Ovary (tissue), 9 donors: Measurements from ENCODE around the gene ANKS1B. TPM values are rescaled to one million over a fixed set of nuclear protein-coding genes. Genes with fewer than 3 reads are reported as not detected.

Experiments
- DNase-seq, 5 donors: peaks; one replicate each; pipeline ENCODE4 v3.0.0-alpha.2; 2019 to 2020
- H3K27ac ChIP-seq, 2 donors: fragments of 200-600 bp; one replicate each; pipeline versions ENCODE4 v1.5.1 to v1.8.0; 2019 to 2022
- H3K27me3 ChIP-seq: fragments of 200-600 bp; one replicate; pipeline ENCODE4 v1.8.0; 2022
- H3K36me3 ChIP-seq: fragments of 200-600 bp; sonication (generic); one replicate; pipeline ENCODE4 v1.5.1; 2019
- H3K4me1 ChIP-seq: one replicate; pipeline ENCODE4 v1.8.1; 2013; ENCODE audit warnings: mild to moderate bottlenecking, moderate library complexity; ENCODE audit not compliant: insufficient read depth
- H3K4me3 ChIP-seq: fragments of 200-600 bp; sonication (generic); one replicate; pipeline ENCODE4 v1.5.1; 2017
- H3K9me3 ChIP-seq, 2 donors: fragments of 200-600 bp in 1 of 2; sonication (generic) in 1 of 2; one replicate each; pipeline versions ENCODE4 v1.5.1 to v1.8.1; 2013 to 2019; ENCODE audit warnings: mild to moderate bottlenecking in 1 of 2, moderate library complexity in 1 of 2
- CTCF ChIP-seq, 3 donors: fragments of 450-650 bp in 2 of 3; fragments of 200-600 bp in 1 of 3; IDR thresholded peaks; one replicate each; pipeline versions ENCODE4 v1.5.1 to v1.8.0; 2016 to 2022; ENCODE audit warnings: antibody characterized with exemption in 3 of 3, mild to moderate bottlenecking in 1 of 3
- EP300 ChIP-seq: sonication (generic); formaldehyde crosslinking; IDR thresholded peaks from one replicate; pipeline ENCODE4 v1.6.1; 2017; ENCODE audit warnings: antibody characterized with exemption
- POLR2A ChIP-seq: fragments of 450-650 bp; IDR thresholded peaks from one replicate; pipeline ENCODE4 v1.6.1; 2017; ENCODE audit warnings: antibody characterized with exemption, mild to moderate bottlenecking, moderate library complexity
- WGBS, 3 donors: extraction: QIAGEN DNeasy Blood & Tissue Kit in 1 of 3; methylation state at CpG; one replicate each; pipeline versions ENCODE4 v1.1.5 to v1.1.7; 2013 to 2017; 5-methylcytosine and 5-hydroxymethylcytosine counted together
- intact Hi-C, 4 donors: fragments of 100-400 bp; cut with DNase I; formaldehyde crosslinking; loops; one replicate each; pipeline versions ENCODE4 v1.11.0 to v1.15.1; 2022 to 2023
- polyA plus RNA-seq, 2 donors: library from polyadenylated mRNA; stranded (reverse); fragments of 200-250 nt in 1 of 2; fragments of 350-450 nt in 1 of 2; fragmentation: Illumina TruSeq in 1 of 2; extraction: RNeasy Lipid Tissue Mini Kit (QIAGEN cat#74804) in 1 of 2; gene quantifications; one replicate each; pipeline ENCODE4 v1.2.3, GENCODE V29; 2013 to 2014
- total RNA-seq, 7 donors: library from RNA; depleted of rRNA in 2 of 7; stranded (reverse); fragments of >200 nt in 2 of 7; fragmentation: NEBNext Ultra II Directional in 3 of 7; extraction: Animal tissue kit (Norgen Biotek cat#: 25700) in 3 of 7; gene quantifications; one replicate each; pipeline versions ENCODE4 v1.1.0 to v1.2.4, GENCODE V29; 2016 to 2023
- donor health status: DM: no; HTN: no; CAD: no; lungs with moderate emphysema.
- donor health status: DM: no; HTN: no; CAD: no.
- donor health status: Bipolar disorder and iron deficiency.
- donor health status: DM: yes; HTN: yes; CAD: no.
- donor health status: DM: no; HTN: no; CAD: no.
- donor health status: DM: yes; HTN: yes; CAD: no.

The ANKS1B gene
- total and polyA plus RNA-seq, 9 donors, result 0.80 to 34.9 (median 7.7) TPM

DNA sequence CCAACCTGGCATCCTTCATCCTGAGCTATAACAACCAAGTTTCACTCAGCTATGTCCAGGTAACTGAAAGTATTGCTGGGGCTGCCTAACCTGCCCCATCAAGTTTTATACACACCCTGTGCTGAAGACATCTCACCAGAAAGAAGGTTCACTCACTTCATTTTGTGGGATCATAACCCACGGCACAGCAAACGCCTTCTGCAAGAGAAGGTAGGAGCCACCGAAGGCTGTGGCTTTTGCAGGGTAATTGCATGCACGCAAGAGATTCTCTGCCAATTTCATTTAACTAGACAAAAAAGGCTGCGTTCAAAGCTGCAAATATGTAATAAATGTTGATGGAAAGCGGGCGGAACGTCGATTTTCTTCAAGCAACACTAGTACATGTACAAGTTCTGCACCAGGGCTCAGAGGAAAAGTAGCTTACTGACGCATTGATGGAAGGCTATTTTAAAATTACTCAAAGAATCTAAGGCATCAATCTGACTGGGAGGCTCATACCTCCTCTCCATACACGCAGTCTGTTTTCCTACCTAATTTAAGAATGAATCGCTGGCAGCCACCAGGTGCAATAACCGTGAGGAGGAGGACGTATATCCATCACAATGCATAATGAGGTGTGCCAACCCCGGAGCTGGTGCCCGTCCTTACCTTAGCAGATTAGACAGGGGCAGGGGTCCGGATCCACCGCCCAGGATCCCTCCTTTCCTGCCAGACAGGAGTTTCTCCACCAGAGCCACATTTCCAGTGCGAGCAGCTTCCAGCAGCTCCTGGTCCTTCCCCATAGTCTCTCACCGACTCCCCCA, 1.1 kb downstream of the ANKS1B start:
- peak in 1 of 5 donors; percentile 21 for DNase-seq
- TF ChIP-seq EP300 (no peak), POLR2A (no peak), CTCF (IDR thresholded peaks at IDR 0.05) (no peak)
- no peaks in the 10 kb centered on the region for H3K9me3 ChIP-seq
- no peak overlapping the region for H3K27ac ChIP-seq
- WGBS, 3 donors, result 6 to 14% (median 7%) methylated on average over 20 of the region's 20 CpGs
- no peaks in the 10 kb centered on the region for H3K27me3 ChIP-seq
- peak overlapping the region; percentile 57 for H3K4me3 ChIP-seq
- intact Hi-C loops, result no loop called here
- H3K36me3 ChIP-seq, result no peaks in the 10 kb centered on the region
- H3K4me1 ChIP-seq, result peaks cover 1% of the 10 kb centered on the region

DNA sequence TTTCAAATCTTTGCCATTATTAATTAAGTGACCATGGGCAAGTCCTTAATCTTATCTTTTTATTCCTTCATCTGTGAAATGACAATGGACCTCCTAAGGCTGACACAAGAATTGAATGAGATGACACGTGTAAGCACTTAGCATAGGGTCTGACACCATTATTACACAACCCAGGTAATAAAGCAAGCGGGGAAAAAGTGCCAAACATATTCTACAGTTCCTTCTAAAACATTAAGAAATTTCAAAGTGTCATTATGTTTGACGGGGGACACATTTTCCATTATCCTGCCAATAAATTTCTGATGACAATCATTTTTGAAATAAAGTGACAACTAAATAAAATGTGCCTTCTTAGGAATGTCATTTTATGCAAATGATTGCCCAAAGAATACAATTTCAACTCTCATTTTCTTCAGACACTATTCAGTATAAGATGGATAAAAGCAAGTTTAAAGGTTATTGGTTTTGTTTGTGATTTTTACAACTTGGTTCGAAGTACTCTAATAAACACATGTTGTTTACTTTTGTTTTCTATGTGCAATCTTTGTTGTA, 3.0 kb downstream of the ANKS1B start:
- no peak for DNase-seq
- H3K36me3 ChIP-seq, result no peaks in the 10 kb centered on the region
- 64 to 76% (median 65%) methylated on average over 4 of the region's 4 CpGs for WGBS, 3 donors
- no peaks in the 10 kb centered on the region for H3K27me3 ChIP-seq
- TF ChIP-seq EP300 (no peak), POLR2A (no peak), CTCF (IDR thresholded peaks at IDR 0.05) (no peak)
- no peak overlapping the region for H3K27ac ChIP-seq
- peaks cover 1% of the 10 kb centered on the region for H3K4me1 ChIP-seq
- H3K9me3 ChIP-seq, result no peaks in the 10 kb centered on the region
- intact Hi-C loops, result no loop called here
- no peak overlapping the region for H3K4me3 ChIP-seq

- 64 to 73% (median 64%) methylated on average over 2 of the region's 2 CpGs for WGBS, 3 donors
- DNase-seq, result no peak
- no peaks in the 10 kb centered on the region for H3K4me1 ChIP-seq
- no peak overlapping the region for H3K4me3 ChIP-seq
- no peaks in the 10 kb centered on the region for H3K9me3 ChIP-seq
- TF ChIP-seq POLR2A (no peak), CTCF (IDR thresholded peaks at IDR 0.05) (no peak), EP300 (no peak)
- intact Hi-C loops, result no loop called here
- H3K27me3 ChIP-seq, result no peaks in the 10 kb centered on the region
- no peak overlapping the region for H3K27ac ChIP-seq
- no peaks in the 10 kb centered on the region for H3K36me3 ChIP-seq
Observed at GRCh38 chr12:99979471-99979870, 5.3 kb downstream of the ANKS1B start.

GRCh38 chr12:99978152-99978551, 6.6 kb downstream of the ANKS1B start:
- 76 to 83% (median 81%) methylated on average over 1 of the region's 1 CpG for WGBS, 3 donors
- no peaks in the 10 kb centered on the region for H3K4me1 ChIP-seq
- H3K27ac ChIP-seq, result no peak overlapping the region
- no peak for DNase-seq
- no peaks in the 10 kb centered on the region for H3K36me3 ChIP-seq
- intact Hi-C loops, result no loop called here
- H3K27me3 ChIP-seq, result no peaks in the 10 kb centered on the region
- H3K4me3 ChIP-seq, result no peak overlapping the region
- TF ChIP-seq CTCF (IDR thresholded peaks at IDR 0.05) (no peak), EP300 (no peak), POLR2A (no peak)
- H3K9me3 ChIP-seq, result no peaks in the 10 kb centered on the region
